ENCODE results near the gene C1QTNF6.
"Not testable (repeated sequence)": the region's sequence is repeated elsewhere in the genome, so short reads cannot be mapped to it uniquely, and the experiment has no call there.

C1QTNF6 gene

DNA sequence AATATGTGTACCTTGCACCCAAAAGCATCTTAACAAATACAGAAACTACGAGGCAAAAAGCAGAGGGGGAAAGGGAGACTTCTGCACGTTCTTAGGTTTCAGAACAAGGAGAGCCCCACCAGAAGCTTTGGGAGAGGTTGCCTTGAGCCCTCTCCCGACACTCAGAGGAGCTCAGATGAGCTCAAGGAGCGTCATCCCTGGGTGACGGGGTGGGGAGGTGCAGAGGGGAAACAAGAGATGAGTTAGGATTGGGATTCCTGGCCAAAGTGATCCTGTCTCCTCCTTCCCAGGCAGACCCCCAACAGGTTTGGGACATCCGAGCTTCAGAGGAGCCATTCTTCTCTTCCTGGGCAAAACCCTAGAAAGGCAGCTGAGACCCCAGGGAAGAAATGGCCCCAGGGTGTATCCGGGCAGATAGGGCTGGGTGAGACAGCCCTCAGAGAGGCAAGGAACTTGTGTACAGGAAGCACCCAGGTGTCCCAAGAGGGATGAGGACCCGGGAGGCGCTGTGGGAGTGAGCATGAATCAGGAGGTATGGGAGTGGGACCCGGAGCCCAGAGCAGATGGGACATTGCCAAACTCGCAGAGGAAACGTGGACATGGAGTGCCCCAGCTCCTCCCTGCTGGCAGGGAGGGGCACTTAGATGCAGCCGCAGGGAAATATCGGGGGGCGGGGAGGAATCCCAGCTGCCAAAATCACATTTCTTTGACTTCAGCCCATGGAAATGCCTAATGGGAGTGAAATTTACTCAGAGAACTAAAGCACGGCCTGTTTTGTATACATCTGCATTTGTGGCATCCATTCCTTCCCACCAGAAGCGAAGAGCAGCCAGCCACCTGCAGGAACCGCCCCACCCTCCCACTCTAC lies 12.4 kb downstream of the C1QTNF6 start:
- no peak overlapping the region for H3K27ac ChIP-seq
- H3K4me3 ChIP-seq (ENCODE audit: low read depth, low read length) = no peak overlapping the region
- TF ChIP-seq, protein P1, sequence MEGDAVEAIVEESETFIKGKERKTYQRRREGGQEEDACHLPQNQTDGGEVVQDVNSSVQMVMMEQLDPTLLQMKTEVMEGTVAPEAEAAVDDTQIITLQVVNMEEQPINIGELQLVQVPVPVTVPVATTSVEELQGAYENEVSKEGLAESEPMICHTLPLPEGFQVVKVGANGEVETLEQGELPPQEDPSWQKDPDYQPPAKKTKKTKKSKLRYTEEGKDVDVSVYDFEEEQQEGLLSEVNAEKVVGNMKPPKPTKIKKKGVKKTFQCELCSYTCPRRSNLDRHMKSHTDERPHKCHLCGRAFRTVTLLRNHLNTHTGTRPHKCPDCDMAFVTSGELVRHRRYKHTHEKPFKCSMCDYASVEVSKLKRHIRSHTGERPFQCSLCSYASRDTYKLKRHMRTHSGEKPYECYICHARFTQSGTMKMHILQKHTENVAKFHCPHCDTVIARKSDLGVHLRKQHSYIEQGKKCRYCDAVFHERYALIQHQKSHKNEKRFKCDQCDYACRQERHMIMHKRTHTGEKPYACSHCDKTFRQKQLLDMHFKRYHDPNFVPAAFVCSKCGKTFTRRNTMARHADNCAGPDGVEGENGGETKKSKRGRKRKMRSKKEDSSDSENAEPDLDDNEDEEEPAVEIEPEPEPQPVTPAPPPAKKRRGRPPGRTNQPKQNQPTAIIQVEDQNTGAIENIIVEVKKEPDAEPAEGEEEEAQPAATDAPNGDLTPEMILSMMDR (IDR thresholded peaks at IDR 0.05; ENCODE audit: low read depth, low read length, missing control alignments) = no peak
- H3K27me3 ChIP-seq (replicated peaks) = no peaks in the 10 kb centered on the region
- in situ Hi-C loops (cut with HindIII; ENCODE audit: low pct_ligation_motif_present, low sequenced_read_pairs) = loop anchor here (5.0 kb wide), 1 partner anchor 87 kb away; no protein-coding TSS in a partner anchor
- no peak for DNase-seq
- no peaks in the 10 kb centered on the region for H3K36me3 ChIP-seq (replicated peaks)

DNA sequence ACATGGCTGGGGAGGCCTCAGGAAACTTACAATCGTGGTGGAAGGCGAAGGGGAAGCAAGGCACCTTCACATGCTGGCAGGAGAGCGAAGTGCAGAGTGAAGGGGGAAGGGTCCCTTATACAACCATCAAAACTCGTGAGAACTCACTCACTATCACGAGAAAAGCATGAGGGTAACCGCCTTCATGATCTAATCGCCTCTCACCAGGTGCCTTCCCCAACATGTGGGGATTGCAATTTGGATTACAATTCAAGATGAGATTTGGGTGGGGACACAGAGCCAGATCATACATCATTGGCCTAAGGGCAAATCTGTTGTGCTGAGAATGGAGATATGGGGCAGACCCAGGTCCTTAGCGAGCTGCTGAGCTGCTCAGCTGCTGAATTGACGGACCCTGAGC lies 13.1 kb downstream of the C1QTNF6 start:
- Histone ChIP-seq H3K27ac (no peak overlapping the region), H3K36me3 (replicated peaks) (no peaks in the 10 kb centered on the region), H3K4me3 (ENCODE audit: low read depth, low read length) (no peak overlapping the region), H3K27me3 (replicated peaks) (no peaks in the 10 kb centered on the region)
- DNase-seq = no peak
- in situ Hi-C loops (cut with HindIII; ENCODE audit: low pct_ligation_motif_present, low sequenced_read_pairs) = loop anchor here (5.0 kb wide), 1 partner anchor 87 kb away; no protein-coding TSS in a partner anchor
- TF ChIP-seq, protein P1 (IDR thresholded peaks at IDR 0.05; ENCODE audit: low read depth, low read length, missing control alignments) = no peak

DNA sequence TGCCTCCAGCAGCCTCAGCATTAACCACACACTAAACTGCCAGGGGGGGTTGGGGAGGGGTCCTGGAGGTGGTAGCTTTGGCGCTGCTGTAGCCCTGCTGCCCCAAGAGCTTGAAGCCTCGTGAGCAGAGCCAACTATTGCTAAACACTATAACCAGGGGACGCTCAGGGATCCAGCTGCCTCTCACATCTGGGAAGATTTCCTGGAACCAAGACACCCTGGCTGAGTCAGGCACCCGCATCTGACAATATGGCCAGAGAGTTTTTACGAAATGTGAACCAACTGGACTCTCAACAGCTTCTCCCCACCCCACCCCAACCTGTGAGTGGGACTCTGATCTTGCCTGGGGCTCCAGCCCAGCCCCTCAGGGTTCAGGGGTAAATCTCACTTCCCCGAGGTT lies 14.3 kb downstream of the C1QTNF6 start:
- TF ChIP-seq, protein P1 (IDR thresholded peaks at IDR 0.05; ENCODE audit: low read depth, low read length, missing control alignments) = no peak
- H3K27me3 ChIP-seq (replicated peaks) = no peaks in the 10 kb centered on the region
- in situ Hi-C loops (cut with HindIII; ENCODE audit: low pct_ligation_motif_present, low sequenced_read_pairs) = no loop called here
- no peak for DNase-seq
- no peaks in the 10 kb centered on the region for H3K36me3 ChIP-seq (replicated peaks)
- no peak overlapping the region for H3K27ac ChIP-seq
- H3K4me3 ChIP-seq (ENCODE audit: low read depth, low read length) = no peak overlapping the region

DNA sequence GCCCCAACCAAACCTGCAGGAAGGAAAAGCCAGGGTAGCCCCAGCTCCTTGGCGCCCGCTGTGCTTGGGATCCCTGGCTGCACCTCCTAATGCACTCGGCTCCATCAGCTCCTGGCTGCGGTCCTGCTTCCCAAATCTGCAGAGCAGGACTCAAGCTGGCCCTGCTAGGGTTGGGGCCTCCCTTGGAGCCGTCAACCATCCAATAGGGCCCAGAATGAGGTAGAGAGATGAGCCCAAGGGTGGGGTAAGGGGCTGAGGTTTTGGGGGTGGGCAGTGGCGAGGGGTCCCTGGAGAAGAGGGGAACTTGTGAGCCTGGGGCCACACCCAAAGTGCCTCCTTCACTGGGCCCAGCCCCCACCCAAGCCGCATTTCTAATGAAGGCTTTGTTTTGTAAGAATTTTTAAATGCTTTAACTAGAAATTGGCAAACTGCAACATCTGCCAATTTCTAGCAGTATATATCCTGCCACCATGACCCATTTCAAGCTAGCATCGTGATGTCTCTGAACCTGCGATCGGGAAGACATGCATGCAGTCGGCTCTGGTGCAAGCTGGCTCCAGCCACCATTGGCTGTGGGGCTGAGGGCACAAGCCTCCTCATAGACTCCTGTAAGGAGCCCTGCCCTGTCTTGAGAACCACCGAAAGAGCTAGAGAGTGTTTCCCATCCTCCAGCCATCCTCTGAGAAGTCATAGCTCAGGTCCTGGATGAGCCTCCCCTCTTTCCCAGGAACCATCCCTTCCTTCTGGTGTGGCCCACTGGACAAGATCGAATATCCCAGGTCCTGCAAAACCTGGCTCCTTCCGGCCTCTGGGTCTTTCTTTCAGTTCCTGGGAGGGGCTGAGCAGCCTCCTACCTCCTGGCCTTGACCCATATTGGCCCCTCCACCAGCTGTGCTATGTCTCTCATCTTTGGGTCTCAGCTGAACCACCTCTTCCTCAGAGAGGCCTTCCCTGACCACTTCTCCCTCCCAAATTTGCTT lies 15.5 kb downstream of the C1QTNF6 start:
- no peaks in the 10 kb centered on the region for H3K27me3 ChIP-seq (replicated peaks)
- no peak overlapping the region for H3K4me3 ChIP-seq (ENCODE audit: low read depth, low read length)
- no peak for DNase-seq
- H3K36me3 ChIP-seq (replicated peaks) = no peaks in the 10 kb centered on the region
- TF ChIP-seq, protein P1 (IDR thresholded peaks at IDR 0.05; ENCODE audit: low read depth, low read length, missing control alignments) = no peak
- H3K27ac ChIP-seq = no peak overlapping the region
- in situ Hi-C loops (cut with HindIII; ENCODE audit: low pct_ligation_motif_present, low sequenced_read_pairs) = no loop called here

GRCh38 chr22:37171662-37172061 lies 16.4 kb downstream of the C1QTNF6 start:
- H3K4me3 ChIP-seq (ENCODE audit: low read depth, low read length) = no peak overlapping the region
- DNase-seq = no peak
- TF ChIP-seq, protein P1 (IDR thresholded peaks at IDR 0.05; ENCODE audit: low read depth, low read length, missing control alignments) = no peak
- H3K27me3 ChIP-seq (replicated peaks) = no peaks in the 10 kb centered on the region
- H3K36me3 ChIP-seq (replicated peaks) = no peaks in the 10 kb centered on the region
- in situ Hi-C loops (cut with HindIII; ENCODE audit: low pct_ligation_motif_present, low sequenced_read_pairs) = no loop called here
- no peak overlapping the region for H3K27ac ChIP-seq

DNA sequence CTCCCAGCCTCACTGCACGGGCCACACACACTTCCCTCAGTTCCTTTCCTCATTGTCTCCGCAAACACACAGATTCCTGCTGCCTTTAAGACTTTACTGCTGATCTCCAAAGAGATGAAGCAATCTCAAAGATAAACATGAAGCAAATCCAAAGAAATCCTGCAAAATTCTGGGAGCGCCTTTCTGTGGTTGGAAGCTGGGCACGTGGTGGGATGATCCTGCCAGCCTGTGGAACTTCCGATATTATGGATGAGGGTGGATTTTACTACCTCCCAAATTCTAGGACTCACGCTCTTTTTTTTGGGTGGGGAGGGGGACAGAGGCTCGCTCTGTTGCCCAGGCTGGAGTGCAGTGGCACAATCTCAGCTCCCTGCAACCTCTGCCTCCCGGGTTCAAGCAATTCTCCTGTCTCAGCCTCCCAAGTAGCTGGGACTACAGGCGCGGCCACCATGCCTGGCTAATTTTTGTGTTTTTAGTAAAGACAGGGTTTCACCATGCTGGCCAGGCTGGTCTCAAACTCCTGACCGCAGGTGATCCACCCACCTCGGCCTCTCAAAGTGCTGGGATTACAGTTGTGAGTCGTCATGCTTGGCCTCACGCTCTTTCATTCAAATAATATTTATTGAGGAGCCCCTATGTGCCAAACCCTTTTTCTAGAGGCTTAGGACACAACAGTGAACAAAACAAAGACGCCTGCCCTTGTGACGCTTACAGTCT lies 17.2 kb downstream of the C1QTNF6 start:
- in situ Hi-C loops (cut with HindIII; ENCODE audit: low pct_ligation_motif_present, low sequenced_read_pairs); H3K27ac ChIP-seq; H3K4me3 ChIP-seq (ENCODE audit: low read depth, low read length); DNase-seq; H3K36me3 ChIP-seq (replicated peaks); H3K27me3 ChIP-seq (replicated peaks): not testable (repeated sequence)

All from brain microvascular endothelial cell (primary cell).